Hepatocyte (in vitro differentiated cells): ENCODE results near the gene CYP27B1. TPM values are rescaled to one million over a fixed set of nuclear protein-coding genes. Genes with fewer than 3 reads are reported as not detected.

ENCODE experiments used
- DNase-seq: peaks from one replicate; pipeline ENCODE4 v3.0.0-alpha.2; 2016; ENCODE audit warnings: low spot score
- H2AFZ ChIP-seq: fragments of 200-600 bp; sonication (generic); 2 replicates; pipeline ENCODE4 v1.6.0; 2016; ENCODE audit warnings: antibody characterized with exemption, mild to moderate bottlenecking
- H3K27ac ChIP-seq: fragments of 200-600 bp; sonication (generic); 2 replicates; pipeline ENCODE4 v1.5.1; 2016; ENCODE audit warnings: mild to moderate bottlenecking
- H3K27me3 ChIP-seq: fragments of 200-600 bp; sonication (generic); 2 replicates; pipeline ENCODE4 v1.6.1; 2016
- H3K36me3 ChIP-seq: fragments of 200-600 bp; sonication (generic); replicated peaks from 2 replicates; pipeline ENCODE4 v1.5.1; 2016; ENCODE audit warnings: low read depth; ENCODE audit not compliant: insufficient read depth
- H3K4me1 ChIP-seq: fragments of 200-600 bp; sonication (generic); 2 replicates; pipeline ENCODE4 v1.5.1; 2016; ENCODE audit warnings: mild to moderate bottlenecking, moderate library complexity; ENCODE audit not compliant: insufficient read depth
- H3K4me2 ChIP-seq: fragments of 200-600 bp; sonication (generic); 2 replicates; pipeline ENCODE4 v1.6.0; 2016
- H3K4me3 ChIP-seq: fragments of 200-600 bp; sonication (generic); 2 replicates; pipeline ENCODE4 v1.5.1; 2016; ENCODE audit warnings: mild to moderate bottlenecking
- H3K79me2 ChIP-seq: fragments of 200-600 bp; sonication (generic); 2 replicates; pipeline ENCODE4 v1.6.0; 2017; ENCODE audit warnings: mild to moderate bottlenecking
- H3K9me2 ChIP-seq: fragments of 200-600 bp; sonication (generic); replicated peaks from 2 replicates; pipeline ENCODE4 v1.6.0; 2017; ENCODE audit warnings: mild to moderate bottlenecking; ENCODE audit not compliant: insufficient read depth
- H3K9me3 ChIP-seq: fragments of 200-600 bp; sonication (generic); 2 replicates; pipeline ENCODE4 v1.5.1; 2016; ENCODE audit warnings: low read depth, mild to moderate bottlenecking
- H4K20me1 ChIP-seq: fragments of 200-600 bp; sonication (generic); 2 replicates; pipeline ENCODE4 v1.6.0; 2016; ENCODE audit warnings: mild to moderate bottlenecking; ENCODE audit not compliant: insufficient read depth, poor library complexity, severe bottlenecking
- EZH2 ChIP-seq: fragments of 200-600 bp; sonication (generic); IDR thresholded peaks from 2 replicates; pipeline ENCODE4 v1.6.1; 2016; ENCODE audit warnings: antibody characterized with exemption, mild to moderate bottlenecking, borderline replicate concordance
- EZH2phosphoT487 ChIP-seq: fragments of 200-600 bp; sonication (generic); IDR thresholded peaks from one replicate; pipeline ENCODE4 v1.6.1; 2018; ENCODE audit warnings: antibody characterized with exemption, mild to moderate bottlenecking, low read depth, moderate library complexity; ENCODE audit not compliant: unreplicated experiment, severe bottlenecking
- WGBS: methylation state at CpG from one replicate; pipeline ENCODE4 v1.1.6; 2016; ENCODE audit warnings: low lambda C conversion rate; ENCODE audit errors: missing lambda C conversion rate; 5-methylcytosine and 5-hydroxymethylcytosine counted together
- polyA plus RNA-seq: library from polyadenylated mRNA; unstranded; fragments of >200 nt; fragmentation: Nextera tagmentation; extraction: Ambion mirVana; gene quantifications from 2 replicates; pipeline ENCODE4 v1.2.1, GENCODE V29; 2016
- total RNA-seq: library from RNA; depleted of rRNA; stranded (reverse); fragments of >200 nt; gene quantifications from 2 replicates; pipeline ENCODE4 v1.2.3, GENCODE V29; 2014
- TF ChIP-seq, protein P1 (sequence below): fragments of 200-600 bp; sonication (generic); IDR thresholded peaks from 2 replicates; pipeline ENCODE4 v1.5.1; 2016; ENCODE audit warnings: antibody characterized with exemption, mild to moderate bottlenecking; ENCODE audit not compliant: poor library complexity

The CYP27B1 gene
- total and polyA plus RNA-seq, 2 experiments from 2014 or later: 0.23 to 2.3 TPM

- WGBS: 85% methylated on average over 11 of the region's 11 CpGs
Observed at GRCh38 chr12:57732726-57733593, 33.9 kb downstream of the CYP27B1 start.

DNA sequence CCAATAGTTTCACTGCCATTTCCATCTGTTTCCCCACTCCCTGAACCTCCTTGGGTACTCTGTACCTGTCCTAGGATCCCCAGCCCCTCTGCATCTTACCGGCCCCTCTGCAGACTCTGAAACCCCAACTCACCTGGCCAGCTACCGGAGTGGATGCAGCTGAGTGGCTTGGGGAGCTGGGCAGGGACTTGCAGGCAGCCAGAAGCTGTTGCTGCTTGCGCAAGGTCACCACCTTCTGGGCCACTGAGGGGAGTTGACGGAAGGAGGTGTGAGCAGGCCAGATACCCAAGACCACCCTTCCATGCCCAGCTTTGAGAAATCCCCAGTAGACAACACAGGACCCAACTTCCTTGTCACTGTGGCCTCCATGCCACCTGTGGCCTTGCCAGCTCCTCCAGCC is 34.6 kb downstream of the CYP27B1 start:
- Histone ChIP-seq H2AFZ (no peak overlapping the region), H3K27ac (no peak overlapping the region), H3K9me2 (no peaks in the 10 kb centered on the region), H3K36me3 (no peaks in the 10 kb centered on the region), H3K79me2 (no peaks in the 10 kb centered on the region), H3K9me3 (no peaks in the 10 kb centered on the region), H4K20me1 (no peaks in the 10 kb centered on the region), H3K4me3 (no peak overlapping the region), H3K4me1 (peaks cover 15% of the 10 kb centered on the region), H3K27me3 (peaks cover 96% of the 10 kb centered on the region), H3K4me2 (no peak overlapping the region)
- no peak for DNase-seq
- TF ChIP-seq EZH2phosphoT487 (no peak), EZH2 (no peak)
- TF ChIP-seq, protein P1, sequence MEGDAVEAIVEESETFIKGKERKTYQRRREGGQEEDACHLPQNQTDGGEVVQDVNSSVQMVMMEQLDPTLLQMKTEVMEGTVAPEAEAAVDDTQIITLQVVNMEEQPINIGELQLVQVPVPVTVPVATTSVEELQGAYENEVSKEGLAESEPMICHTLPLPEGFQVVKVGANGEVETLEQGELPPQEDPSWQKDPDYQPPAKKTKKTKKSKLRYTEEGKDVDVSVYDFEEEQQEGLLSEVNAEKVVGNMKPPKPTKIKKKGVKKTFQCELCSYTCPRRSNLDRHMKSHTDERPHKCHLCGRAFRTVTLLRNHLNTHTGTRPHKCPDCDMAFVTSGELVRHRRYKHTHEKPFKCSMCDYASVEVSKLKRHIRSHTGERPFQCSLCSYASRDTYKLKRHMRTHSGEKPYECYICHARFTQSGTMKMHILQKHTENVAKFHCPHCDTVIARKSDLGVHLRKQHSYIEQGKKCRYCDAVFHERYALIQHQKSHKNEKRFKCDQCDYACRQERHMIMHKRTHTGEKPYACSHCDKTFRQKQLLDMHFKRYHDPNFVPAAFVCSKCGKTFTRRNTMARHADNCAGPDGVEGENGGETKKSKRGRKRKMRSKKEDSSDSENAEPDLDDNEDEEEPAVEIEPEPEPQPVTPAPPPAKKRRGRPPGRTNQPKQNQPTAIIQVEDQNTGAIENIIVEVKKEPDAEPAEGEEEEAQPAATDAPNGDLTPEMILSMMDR: no peak
- WGBS: 65% methylated on average over 4 of the region's 4 CpGs

More at GRCh38 chr12:57732726-57733593, 33.9 kb downstream of the CYP27B1 start:
- Histone ChIP-seq H3K36me3 (no peaks in the 10 kb centered on the region), H2AFZ (no peak overlapping the region), H3K4me1 (peaks cover 22% of the 10 kb centered on the region), H3K27ac (no peak overlapping the region), H3K9me3 (no peaks in the 10 kb centered on the region), H3K4me3 (no peak overlapping the region), H4K20me1 (no peaks in the 10 kb centered on the region), H3K27me3 (peaks cover 96% of the 10 kb centered on the region), H3K9me2 (no peaks in the 10 kb centered on the region), H3K79me2 (no peaks in the 10 kb centered on the region), H3K4me2 (no peak overlapping the region)
- DNase-seq: no peak
- TF ChIP-seq EZH2: no peak
- TF ChIP-seq EZH2phosphoT487: no peak
- TF ChIP-seq, protein P1: no peak

DNA sequence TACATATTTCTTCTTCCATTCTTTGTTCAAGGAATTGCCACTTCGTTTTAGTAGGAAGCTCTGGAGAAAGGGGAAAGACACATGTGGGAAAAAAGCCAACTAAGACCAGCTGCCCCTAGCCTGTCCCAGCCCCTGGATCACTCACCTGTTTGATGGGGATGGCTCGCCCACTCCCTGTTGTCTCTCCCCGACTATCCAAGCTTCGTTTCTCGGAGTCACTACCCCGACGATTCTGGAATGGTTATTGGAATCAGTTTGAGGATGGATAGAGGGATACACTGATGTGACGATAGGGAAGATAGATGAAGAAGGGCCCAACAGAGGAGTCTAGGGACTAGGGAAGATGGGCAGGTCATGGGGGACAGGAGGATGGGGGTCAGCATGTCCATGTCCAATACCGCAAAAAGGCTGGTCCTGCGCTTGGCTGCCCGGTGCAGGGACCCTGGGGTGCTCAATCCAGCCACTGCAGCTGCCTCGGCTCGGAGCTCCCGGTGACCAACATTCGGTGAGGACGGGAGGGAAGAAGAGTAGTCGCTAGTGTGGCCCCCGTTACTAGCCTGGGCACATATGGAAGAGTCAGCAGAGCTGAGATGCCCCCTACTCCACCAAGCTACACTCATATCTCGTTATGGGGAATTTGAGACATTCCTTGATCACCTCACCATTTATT is 35.3 kb downstream of the CYP27B1 start:
- Histone ChIP-seq H3K27ac (no peak overlapping the region), H2AFZ (no peak overlapping the region), H3K9me2 (no peaks in the 10 kb centered on the region), H3K4me3 (no peak overlapping the region), H3K9me3 (no peaks in the 10 kb centered on the region), H4K20me1 (no peaks in the 10 kb centered on the region), H3K36me3 (no peaks in the 10 kb centered on the region), H3K79me2 (no peaks in the 10 kb centered on the region), H3K4me1 (peaks cover 16% of the 10 kb centered on the region), H3K27me3 (peaks cover 96% of the 10 kb centered on the region), H3K4me2 (no peak overlapping the region)
- 80% methylated on average over 19 of the region's 19 CpGs for WGBS
- TF ChIP-seq, protein P1: no peak
- no peak for TF ChIP-seq EZH2
- TF ChIP-seq EZH2phosphoT487: no peak
- DNase-seq: no peak
